GM18951 (cell line): ENCODE data around the gene ABHD16B.

ENCODE experiments used
- POLR2A ChIP-seq: IDR thresholded peaks from 4 replicates; pipeline ENCODE4 v1.6.1; 2011; ENCODE audit warnings: mild to moderate bottlenecking; ENCODE audit not compliant: insufficient read length, insufficient read depth; ENCODE audit errors: extremely low read depth
- in situ Hi-C: fragments of 300-500 bp; cut with MboI; formaldehyde crosslinking; loops from one replicate; pipeline ENCODE4 v1.12.0; 2022; ENCODE audit warnings: low sequenced_read_pairs, mixed read lengths, inconsistent platforms; ENCODE audit not compliant: unreplicated experiment

The ABHD16B gene

DNA sequence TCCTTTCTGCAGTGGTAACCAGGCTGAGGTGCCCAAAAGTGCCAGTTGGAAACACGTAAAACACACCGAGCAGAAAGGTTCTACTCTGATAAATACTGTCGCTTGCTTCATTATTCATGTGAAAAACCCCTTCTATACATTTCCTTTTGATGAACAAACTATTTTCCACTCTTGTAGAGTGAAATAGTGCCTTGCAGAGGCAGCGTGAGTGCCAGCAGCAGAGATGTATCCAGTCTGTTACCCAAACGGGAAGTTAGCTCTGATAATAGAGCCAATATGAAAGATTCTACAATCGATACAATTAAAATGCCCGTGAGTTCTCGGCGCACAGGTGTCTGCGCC lies 31.7 kb upstream of the ABHD16B start:
- no peak for TF ChIP-seq POLR2A
- in situ Hi-C loops = no loop called here

DNA sequence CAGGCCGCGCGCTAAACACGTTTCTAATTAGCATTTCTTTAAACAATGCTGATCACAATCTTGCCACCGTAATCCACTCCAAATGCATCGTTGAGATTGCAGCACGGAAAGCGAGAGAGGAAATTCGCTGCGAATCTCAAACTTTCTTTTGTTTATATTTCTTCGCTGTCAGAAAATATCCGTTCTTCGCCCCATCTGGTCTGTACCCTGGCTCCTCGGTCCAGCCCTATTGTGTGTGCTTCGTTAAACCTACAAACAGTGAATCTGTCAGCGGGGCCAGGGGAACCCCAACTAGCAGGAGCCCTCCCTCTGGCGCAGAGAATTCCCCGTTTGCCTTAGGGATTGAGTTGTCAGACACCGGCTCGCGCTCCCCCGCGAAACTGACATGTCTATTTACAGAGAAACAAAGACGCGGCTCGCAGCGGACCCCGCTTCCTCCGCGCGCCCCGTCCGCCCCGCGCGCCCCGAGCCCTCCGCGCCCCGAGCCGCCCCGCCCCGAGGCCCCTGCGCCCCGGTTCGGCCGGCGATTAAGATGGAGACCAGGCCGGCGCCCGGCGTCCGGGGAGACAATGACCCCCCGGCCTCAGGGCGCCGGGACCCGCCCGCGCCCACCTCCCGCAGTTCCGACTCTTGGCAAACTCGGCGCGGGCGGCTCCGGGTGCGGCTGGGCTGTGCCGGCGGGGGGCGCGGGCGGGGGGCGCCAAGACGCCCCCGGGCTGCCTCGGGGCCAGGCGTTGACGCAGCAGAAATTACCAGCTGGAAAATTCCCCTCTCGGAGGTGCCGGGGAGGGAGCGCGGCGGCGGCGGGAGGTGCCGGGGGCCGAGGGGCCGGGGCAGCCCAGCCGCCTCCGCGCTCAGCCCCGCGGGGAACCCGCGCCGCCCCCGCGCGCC lies 31.1 kb upstream of the ABHD16B start:
- no peak for TF ChIP-seq POLR2A
- in situ Hi-C loops = no loop called here

DNA sequence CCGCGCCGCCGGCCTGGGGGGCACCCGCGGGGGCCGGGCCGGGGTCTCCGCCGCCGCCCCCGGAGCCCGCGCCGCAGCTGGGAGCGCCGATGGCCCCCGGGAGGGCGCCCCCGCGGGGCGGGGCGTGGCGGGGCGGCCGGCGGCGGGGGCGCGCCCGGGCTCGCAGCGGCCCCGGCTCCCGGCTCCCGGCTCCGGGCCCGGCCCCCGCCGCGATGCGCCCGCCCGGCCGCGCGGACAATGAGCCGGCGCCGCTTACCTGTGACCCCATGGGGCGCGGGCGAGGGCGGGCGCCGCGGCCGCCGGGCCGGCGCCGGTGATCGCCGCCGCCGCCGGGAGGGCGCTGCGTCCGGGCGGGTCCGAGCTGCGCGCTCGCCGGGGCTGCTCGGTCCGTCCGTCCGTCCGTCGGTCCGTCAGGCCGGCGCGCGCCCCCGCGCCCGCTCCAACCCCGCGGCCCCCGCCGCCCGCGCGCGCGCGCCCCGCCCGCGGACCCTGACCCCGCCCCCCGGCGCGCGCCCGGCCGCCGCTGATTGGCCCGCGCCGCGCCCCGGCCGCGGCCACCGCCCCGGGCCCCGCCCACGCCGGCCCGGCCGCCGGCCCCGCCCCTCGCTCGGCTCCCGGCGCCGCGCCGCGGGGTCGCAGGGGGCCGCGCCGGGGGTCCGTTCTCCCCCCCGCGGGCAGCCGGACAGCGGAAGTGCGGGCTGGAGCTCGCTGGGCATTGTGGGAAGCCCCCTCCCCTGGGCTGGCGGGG lies 30.3 kb upstream of the ABHD16B start, which contains the start of gene ZBTB46:
Gene ZBTB46, minus strand, starts transcription at position 424 of the 748 bp plus-strand sequence. CDS start 40,507 bp downstream, outside the sequence.
- in situ Hi-C loops = no loop called here
- no peak for TF ChIP-seq POLR2A

DNA sequence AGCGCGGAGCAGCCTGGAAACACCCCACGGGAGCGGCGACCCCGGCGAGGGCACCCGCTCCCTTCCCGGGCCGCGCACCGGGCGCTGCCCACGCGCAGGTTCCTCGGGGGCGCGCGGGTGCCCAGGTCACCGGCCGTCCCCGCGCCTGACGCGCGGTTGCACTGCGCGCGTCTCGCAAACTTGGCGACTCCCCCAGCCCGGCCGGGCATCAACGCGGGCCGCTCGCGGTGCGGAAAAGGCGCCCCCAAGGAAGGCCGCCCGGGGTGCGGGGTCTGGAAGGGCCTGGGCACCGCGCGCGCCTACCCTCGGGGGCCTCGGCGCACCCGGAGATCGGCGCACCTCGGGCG lies 29.7 kb upstream of the ABHD16B start:
- in situ Hi-C loops = no loop called here
- TF ChIP-seq POLR2A = no peak

DNA sequence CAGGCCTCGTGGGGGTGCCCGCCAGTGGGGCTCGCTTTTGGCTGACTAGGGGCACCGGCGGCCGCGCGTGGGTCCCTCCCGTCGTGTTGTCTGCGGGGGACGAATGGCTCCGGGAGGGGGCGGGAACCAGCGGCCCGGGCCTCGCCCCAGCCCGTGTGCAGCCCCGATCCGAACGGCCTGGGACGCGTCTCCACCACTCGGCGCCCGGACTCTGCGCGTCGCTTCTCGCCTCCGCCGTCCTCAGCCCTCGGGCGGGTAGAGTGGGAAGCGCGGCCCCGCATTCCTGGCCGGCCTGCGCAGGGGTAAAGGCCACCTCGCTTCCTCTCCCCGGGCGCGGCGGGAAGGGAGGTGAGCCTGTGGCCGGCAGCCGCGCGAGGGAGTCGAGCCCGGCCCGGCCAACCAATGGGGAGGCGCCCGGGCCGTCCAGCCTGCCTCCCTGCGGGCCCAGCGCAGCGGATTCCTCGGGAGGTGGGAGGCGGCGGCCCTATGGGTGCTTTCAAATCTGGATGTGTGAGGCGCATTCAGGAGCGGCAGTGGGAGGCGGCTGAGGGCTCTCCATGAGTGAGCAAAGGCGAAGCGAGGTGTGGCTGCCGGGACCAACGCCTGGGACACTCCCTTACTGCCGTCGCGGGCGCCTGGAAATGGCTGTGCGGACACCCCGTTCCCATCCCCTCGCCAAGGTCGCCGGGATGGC lies 29.2 kb upstream of the ABHD16B start:
- in situ Hi-C loops = no loop called here
- TF ChIP-seq POLR2A = no peak

DNA sequence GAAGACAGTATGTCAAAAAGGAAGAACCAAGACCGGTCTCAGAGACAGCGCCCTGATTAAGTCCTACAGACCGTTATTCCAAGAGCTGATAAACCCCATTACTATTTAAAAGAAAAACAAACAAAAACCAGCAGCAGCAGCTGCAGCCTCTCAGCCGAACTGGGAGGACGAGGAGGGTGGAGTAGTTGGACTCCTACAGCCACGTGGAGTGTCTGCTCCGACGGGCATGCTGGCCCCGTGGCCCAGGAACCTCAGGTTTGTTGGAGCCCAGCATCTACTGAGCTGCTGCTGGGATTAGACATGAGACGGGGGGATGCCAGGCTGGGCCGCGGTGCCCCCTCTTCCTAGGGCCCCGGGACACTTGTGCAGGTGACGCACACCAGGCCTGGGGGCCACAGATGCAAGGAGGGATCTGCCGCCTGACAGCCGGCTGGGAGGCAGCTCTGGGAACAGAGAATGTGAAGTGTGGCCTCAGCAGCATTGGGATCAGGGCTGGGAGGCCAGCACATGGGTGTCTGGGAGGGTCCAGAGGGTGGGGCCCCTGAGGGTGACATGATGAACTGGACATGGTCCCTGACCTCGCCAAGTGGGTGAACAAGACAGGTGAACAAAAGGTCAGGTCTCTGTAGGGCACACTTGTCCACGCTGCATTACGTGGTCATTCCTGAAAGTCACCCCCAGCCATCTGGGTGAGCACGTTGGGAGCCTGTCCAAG lies 27.4 kb upstream of the ABHD16B start:
- no peak for TF ChIP-seq POLR2A
- in situ Hi-C loops = no loop called here

DNA sequence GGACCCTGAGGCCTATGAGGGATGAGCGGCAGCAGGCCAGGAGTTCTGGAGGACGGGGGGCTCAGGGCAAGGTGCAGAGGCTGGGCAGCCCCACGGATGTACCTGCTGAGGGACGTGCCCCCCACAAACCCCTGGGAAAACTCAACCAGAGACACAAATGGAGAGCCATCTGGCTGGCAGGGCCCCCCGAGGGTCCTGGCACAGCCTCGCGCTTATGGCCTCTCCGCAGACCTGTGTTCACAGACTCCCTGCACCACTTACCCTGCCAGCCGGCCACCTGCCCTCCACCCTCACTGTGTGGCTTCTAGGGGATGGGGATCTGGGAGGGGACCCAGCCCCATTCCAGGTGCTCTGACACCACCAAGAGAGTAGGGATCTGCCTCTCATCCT lies 26.8 kb upstream of the ABHD16B start:
- in situ Hi-C loops = no loop called here
- no peak for TF ChIP-seq POLR2A

DNA sequence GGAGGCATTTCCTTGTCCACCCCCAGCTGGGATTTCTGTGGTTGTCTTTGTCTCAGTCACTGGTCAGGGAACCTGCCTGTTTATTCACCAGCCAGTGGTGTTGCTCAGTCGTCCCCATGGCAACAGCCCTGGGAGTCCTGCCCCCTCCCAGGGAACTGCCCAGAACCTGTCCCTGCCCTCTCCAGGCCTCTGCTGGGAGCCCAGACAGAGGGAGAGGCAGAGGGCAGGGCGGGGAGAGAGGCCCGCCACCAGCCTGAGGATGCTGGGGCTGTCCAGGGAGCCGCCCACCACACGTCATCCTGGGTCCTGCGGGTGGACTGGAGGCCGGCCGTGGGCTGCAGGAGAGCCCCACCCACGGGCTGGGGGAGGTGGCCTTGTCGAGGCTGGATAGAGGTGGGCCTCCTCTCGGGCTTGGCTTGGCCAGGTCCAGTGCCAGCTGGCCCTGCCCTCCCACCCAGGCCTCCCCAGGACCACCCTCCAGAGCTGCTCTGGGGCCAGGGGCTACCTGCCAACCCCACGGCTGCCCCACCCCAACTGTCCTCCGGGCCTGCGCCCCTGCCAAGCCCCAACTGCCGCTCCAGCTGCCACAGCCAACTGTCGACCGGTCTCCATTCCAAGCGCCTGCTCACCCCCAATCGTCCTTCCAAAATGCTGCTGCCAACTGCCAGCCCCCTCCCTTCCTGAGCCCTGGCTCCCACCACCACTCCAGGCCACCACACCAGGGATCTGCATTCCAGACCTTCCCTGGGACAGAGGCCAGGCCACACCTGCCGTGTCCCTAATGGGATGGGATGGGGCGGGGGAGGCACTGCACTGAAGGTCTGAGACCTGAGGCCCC lies 26.1 kb upstream of the ABHD16B start:
- in situ Hi-C loops = no loop called here

DNA sequence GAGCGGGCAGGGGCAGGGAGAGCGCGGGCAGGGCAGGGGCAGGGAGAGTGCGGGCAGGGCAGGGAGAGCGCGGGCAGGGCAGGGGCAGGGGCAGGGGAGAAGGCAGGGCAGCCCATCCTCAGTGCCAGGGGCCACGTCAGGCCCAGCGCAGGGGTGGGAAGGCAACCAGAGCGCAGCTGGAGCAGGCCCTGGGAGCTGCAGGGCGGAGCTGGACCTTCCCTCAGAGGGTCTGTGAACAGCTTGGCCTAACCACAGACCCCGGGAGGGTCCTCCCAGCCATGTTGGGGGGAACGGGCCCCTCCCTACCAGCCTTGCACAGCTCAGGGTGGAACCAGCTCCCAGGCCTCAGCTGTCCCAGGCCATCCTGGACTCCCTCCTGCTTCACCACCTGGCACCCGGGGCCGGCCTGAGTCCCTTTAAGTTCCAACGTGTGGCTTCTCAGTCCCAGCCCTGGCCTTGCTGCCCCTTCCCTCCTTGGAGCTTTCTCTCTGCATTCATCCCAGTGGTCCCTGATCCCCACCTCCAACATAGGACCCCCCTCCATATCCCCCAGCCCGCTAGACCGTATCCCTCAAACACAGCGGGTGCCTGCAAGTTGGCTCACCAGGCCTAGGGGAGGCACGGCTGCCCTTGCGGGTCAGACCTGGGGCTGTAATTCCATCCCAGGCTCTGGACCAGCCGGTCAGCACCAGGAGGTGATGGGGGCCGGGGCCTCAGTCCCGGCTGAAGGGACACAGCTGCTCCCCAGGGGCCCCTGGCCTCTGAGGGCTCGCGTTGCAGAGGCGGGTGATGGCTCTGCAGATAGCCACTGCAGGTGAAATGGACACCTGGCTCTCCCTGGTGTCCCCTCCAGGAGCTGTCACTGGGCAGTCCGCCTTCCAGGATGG lies 24.6 kb upstream of the ABHD16B start:
- TF ChIP-seq POLR2A = no peak
- in situ Hi-C loops = no loop called here

More for the DNA sequence above, 26.1 kb upstream of the ABHD16B start:
- TF ChIP-seq POLR2A = no peak

DNA sequence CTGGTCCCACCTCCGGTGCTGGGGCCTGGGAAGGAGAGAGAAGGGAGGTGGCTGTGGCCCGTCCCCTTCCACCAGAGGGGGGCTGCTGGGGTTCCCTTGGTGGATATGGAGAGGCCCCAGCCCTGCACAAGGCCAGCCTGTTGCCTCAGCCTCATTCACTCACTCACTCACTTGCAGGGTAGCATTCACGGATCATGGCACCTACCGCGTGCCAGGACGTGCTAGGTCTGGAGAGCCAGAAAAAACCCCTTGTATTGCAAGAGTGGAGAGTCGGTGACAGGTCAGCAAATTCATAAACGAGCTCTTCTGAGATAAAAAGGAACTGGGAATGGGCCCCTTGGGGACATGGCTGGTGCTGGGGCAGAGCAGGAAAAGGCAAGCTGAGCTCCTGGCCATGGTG lies 23.8 kb upstream of the ABHD16B start:
- in situ Hi-C loops = no loop called here
- TF ChIP-seq POLR2A = no peak

DNA sequence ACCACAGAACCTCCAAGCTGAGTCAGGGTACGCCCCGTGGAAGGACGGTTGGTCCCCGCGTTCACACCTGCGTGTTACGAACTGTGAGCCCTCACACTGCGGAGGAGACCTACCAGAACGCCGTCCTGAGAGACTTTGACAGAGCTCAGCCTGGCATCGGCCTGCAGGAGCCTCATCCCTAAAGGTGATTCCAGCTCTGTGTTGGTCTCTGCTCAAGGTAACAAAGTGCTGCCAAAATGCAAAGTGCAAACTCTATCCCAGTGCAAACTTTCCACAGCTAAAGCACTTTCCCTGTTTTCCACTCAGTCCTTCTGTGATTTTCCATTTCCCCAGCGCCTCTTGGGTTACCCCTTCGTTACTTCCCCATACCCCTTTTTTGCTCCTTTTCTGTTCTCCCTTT lies 21.7 kb upstream of the ABHD16B start:
- no peak for TF ChIP-seq POLR2A
- in situ Hi-C loops = no loop called here
